HepG2 (cell line): ENCODE data around the gene KRT76. TPM values are rescaled to one million over a fixed set of nuclear protein-coding genes. Genes with fewer than 3 reads are reported as not detected.

Experiments
- ATAC-seq: fragments of 200-7000 bp; cut with Tn5 transposase; 3 replicates; pipeline ENCODE4 v1.9.1; 2020; ENCODE audit warnings: mild to moderate bottlenecking, moderate library complexity
- BruUV-seq: library from RNA; stranded (reverse); fragments of 400-500 nt; replicated peaks from 2 replicates; lab custom pipeline; 2021; lab: Mats Ljungman, UMichigan
- CTCF ChIA-PET: fragments of 300-600 bp; formaldehyde crosslinking; extraction: SDS; loops from one replicate; lab custom pipeline; 2021; ENCODE audit warnings: low total read pairs, inconsistent platforms, low intra/inter-chr PET ratio; lab: Yijun Ruan, JAX
- POLR2A ChIA-PET: fragments of 350-600 bp; sonication (Branson Sonifier 250); formaldehyde crosslinking; loops from one replicate; lab custom pipeline; 2020; ENCODE audit warnings: antibody characterized with exemption, inconsistent platforms; lab: Yijun Ruan, JAX
- DNase-seq: peaks from one replicate; pipeline ENCODE4 v3.0.0-alpha.2; 2015; ENCODE audit warnings: low spot score
- FAIRE-seq: peaks from 3 replicates; lab custom pipeline; 2011; peaks lifted over from hg19 to GRCh38; lab: Jason Lieb, UNC
- H2AFZ ChIP-seq: one replicate; pipeline ENCODE4 v1.6.1; 2011; ENCODE audit warnings: low read length, inconsistent platforms
- H3K27ac ChIP-seq: fragments of 300-600 bp; 3 replicates; pipeline ENCODE4 v1.8.0; 2011; ENCODE audit warnings: mixed run types, mild to moderate bottlenecking, mixed read lengths, low read length, inconsistent platforms; ENCODE audit not compliant: insufficient read depth; ENCODE audit errors: extremely low read length
- H3K27me3 ChIP-seq, 2 experiments: fragments of 200-600 bp in 1 of 2; 2 replicates in 1 of 2; 3 replicates in 1 of 2; pipeline versions ENCODE4 v1.6.0 to v1.8.0; 2011; ENCODE audit warnings: low read length in 2 of 2, mild to moderate bottlenecking in 2 of 2, moderate library complexity in 2 of 2, inconsistent platforms in 1 of 2; ENCODE audit not compliant: insufficient read depth in 2 of 2, control insufficient read depth in 1 of 2
- H3K36me3 ChIP-seq, 2 experiments: fragments of 200-600 bp in 1 of 2; replicated peaks in 1 of 2; 2 replicates in 1 of 2; 3 replicates in 1 of 2; pipeline versions ENCODE4 v1.5.1 to v1.8.0; 2011; ENCODE audit warnings: low read length in 2 of 2, inconsistent platforms in 1 of 2; ENCODE audit not compliant: insufficient read depth in 2 of 2, control insufficient read depth in 1 of 2
- H3K4me1 ChIP-seq: 2 replicates; pipeline ENCODE4 v1.5.1; 2012; ENCODE audit warnings: low read length, inconsistent platforms; ENCODE audit not compliant: insufficient read depth
- H3K4me2 ChIP-seq: 2 replicates; pipeline ENCODE4 v1.6.0; 2011; ENCODE audit warnings: low read depth, low read length, inconsistent platforms
- H3K4me3 ChIP-seq, 3 experiments: fragments of 200-600 bp in 1 of 3; sonication (generic), shearing (Covaris generic) in 1 of 3; replicated peaks in 1 of 3; 2 replicates each; pipeline ENCODE4 v1.5.1; 2011 to 2016; ENCODE audit warnings: low read length in 3 of 3, inconsistent platforms in 2 of 3, low read depth in 2 of 3, mild to moderate bottlenecking in 2 of 3, control low read depth in 1 of 3, mixed read lengths in 1 of 3; ENCODE audit not compliant: insufficient read depth in 1 of 3
- H3K79me2 ChIP-seq: one replicate; pipeline ENCODE4 v1.6.1; 2011; ENCODE audit warnings: low read length, inconsistent platforms; ENCODE audit not compliant: insufficient read depth
- H3K9ac ChIP-seq: 2 replicates; pipeline ENCODE4 v1.6.0; 2011; ENCODE audit warnings: mild to moderate bottlenecking, low read depth, low read length, inconsistent platforms; ENCODE audit not compliant: insufficient read depth
- H3K9me3 ChIP-seq: 2 replicates; pipeline ENCODE4 v1.5.1; 2012; ENCODE audit warnings: mild to moderate bottlenecking, low read length
- H4K20me1 ChIP-seq: 2 replicates; pipeline ENCODE4 v1.6.0; 2011; ENCODE audit warnings: inconsistent platforms, mild to moderate bottlenecking, low read length, moderate library complexity; ENCODE audit not compliant: insufficient read depth
- MEIS2 ChIP-seq: sonication (generic); formaldehyde crosslinking; IDR thresholded peaks from 2 replicates; pipeline ENCODE4 v1.9.0; 2021; ENCODE audit warnings: mild to moderate bottlenecking, missing genetic modification reagents
- ZMYM4 ChIP-seq: sonication (generic); formaldehyde crosslinking; IDR thresholded peaks from 2 replicates; pipeline ENCODE4 v1.8.1; 2023; ENCODE audit warnings: mild to moderate bottlenecking, missing genetic modification reagents
- whole genome bisulfite sequencing: methylation state at CpG from one replicate; pipeline ENCODE4 v1.1.6; 2017; ENCODE audit warnings: low lambda C conversion rate; 5-methylcytosine and 5-hydroxymethylcytosine counted together
- in situ Hi-C: cut with HindIII; loops from 2 replicates; pipeline ENCODE4 v1.10.0; 2017; ENCODE audit warnings: low pct_unique_long_range_greater_than_20kb; ENCODE audit not compliant: extremely low pct_ligation_motif_present
- intact Hi-C: fragments of 100-400 bp; cut with micrococcal nuclease; formaldehyde crosslinking; loops from one replicate; pipeline ENCODE4 v1.10.0; 2022; ENCODE audit not compliant: unreplicated experiment
- polyA plus RNA-seq, 8 experiments: library from polyadenylated mRNA; depleted of rRNA in 3 of 8; stranded (reverse) in 7 of 8; unstranded in 1 of 8; fragments of >200 nt; fragmentation: Illumina TruSeq in 4 of 8; extraction: Trizol in 4 of 8; gene quantifications; 2 replicates each; pipeline versions ENCODE4 v1.2.1 to v1.2.3, GENCODE V29; 2011 to 2016; ENCODE audit warnings: low read depth in 4 of 8, missing spikeins in 1 of 8, mixed read lengths in 1 of 8; ENCODE audit not compliant: insufficient read depth in 1 of 8
- total RNA-seq, 5 experiments: library from RNA; depleted of rRNA; stranded (reverse); fragments of >200 nt; fragmentation: Illumina TruSeq; extraction: Trizol; gene quantifications; 2 replicates each; pipeline ENCODE4 v1.2.3, GENCODE V29; 2016; ENCODE audit warnings: low read depth in 1 of 5
- TF ChIP-seq, protein P1 (sequence below): sonication (generic); formaldehyde crosslinking; IDR thresholded peaks from 2 replicates; pipeline ENCODE4 v1.4.0; 2020; ENCODE audit warnings: missing genetic modification reagents, borderline replicate concordance
- TF ChIP-seq, protein P2 (sequence below): IDR thresholded peaks from 2 replicates; pipeline ENCODE4 v1.6.1; 2016; ENCODE audit warnings: missing compliant biosample characterization, missing genetic modification reagents, borderline replicate concordance

Gene KRT76
- total and polyA plus RNA-seq, 2 of the 13 experiments (the other 11 are each of a cell fraction or from before 2014, with no cell fraction given), result not detected

DNA sequence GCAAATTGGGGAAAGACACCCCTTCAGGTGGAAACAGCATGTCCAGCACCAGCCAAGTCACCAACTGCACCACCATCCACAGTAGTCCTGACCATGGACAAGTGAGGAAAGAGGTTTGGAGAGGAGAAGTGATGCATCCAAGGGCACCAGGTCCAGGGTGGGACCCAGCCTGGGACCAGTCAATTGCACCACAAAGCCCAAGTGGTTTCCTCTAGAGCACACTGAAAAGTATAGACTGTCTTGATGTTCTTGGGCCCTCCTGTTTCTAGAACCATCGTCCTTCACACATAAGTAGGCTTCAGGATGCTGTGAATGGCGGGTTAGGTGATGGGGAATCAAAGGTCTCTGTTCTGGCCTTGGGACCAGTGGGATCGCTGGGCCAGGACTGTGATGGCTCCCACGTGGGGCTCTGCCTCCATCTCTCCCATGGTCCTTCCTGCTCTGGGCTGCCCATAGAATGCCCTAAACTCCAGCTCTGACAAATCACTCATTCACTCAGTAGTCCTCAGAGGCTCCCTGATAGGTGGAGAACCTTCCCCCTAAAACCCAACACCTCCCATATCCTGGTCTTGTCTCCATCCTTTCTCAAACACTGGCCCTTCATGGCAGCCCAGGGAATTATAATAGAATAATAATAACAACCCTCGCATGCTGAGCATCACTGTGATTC is 47.7 kb upstream of the KRT76 start:
- ATAC-seq (no peak), DNase-seq (no peak), FAIRE-seq (no peak)
- intact Hi-C loops (no loop called here), in situ Hi-C loops (no loop called here)
- Histone ChIP-seq H3K27ac (no peak overlapping the region), H3K27me3 (peaks cover 1 to 33% of the 10 kb centered on the region in 2 experiments; a peak in 3 of 5 replicates), H3K9ac (no peak overlapping the region), H3K4me1 (peaks cover 9% of the 10 kb centered on the region), H3K4me2 (no peak overlapping the region), H4K20me1 (no peaks in the 10 kb centered on the region), H3K4me3 (no peak overlapping the region), H3K9me3 (no peaks in the 10 kb centered on the region), H3K79me2 (no peaks in the 10 kb centered on the region), H2AFZ (no peak overlapping the region), H3K36me3 (no peaks in the 10 kb centered on the region)
- CTCF ChIA-PET, result no interaction called here
- WGBS, result 38% methylated on average over 2 of the region's 5 CpGs
- POLR2A ChIA-PET, result no interaction called here
- no TSS peak for BruUV-seq
- TF ChIP-seq ZMYM4 (CRISPR knock-in tag) (no peak), MEIS2 (CRISPR knock-in tag) (no peak)

DNA sequence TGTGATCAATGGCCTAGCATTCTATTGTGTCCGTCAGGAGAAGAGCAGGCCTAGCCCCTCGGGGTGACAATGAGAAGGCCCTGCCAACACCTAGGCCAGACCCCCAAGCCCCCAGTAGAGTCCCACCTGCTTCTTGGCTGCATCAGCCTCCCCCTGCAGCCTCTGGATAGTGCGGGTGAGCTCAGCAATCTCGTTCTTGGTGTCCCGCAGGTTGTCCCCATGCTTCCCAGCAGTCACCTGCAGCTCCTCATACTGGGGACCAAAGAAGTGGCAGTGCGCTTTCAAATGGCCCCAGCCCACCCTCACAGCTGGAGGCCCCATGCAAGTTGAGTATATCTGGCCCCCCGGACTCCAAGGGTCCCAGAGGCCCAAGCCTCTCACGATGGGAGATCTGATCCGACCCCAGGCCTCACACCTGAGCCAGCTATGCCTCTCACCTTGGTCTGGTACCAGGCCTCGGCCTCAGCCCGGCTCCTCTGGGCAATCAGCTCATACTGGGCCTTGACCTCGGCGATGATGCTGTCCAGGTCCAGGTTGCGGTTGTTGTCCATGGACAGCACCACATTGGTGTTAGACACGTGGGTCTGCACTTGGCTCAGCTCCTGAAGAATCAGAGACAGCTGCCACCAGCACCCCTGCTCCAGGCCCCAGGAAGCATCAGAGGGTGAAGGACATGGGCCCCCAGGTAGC is 46.8 kb upstream of the KRT76 start:
- Histone ChIP-seq H3K79me2 (no peaks in the 10 kb centered on the region), H3K27ac (no peak overlapping the region), H3K4me1 (peaks cover 9% of the 10 kb centered on the region), H3K27me3 (peaks cover 1 to 34% of the 10 kb centered on the region in 2 experiments; a peak in 3 of 5 replicates), H3K4me3 (no peak overlapping the region), H3K9ac (no peak overlapping the region), H3K4me2 (no peak overlapping the region), H3K9me3 (no peaks in the 10 kb centered on the region), H4K20me1 (no peaks in the 10 kb centered on the region), H2AFZ (no peak overlapping the region), H3K36me3 (no peaks in the 10 kb centered on the region)
- intact Hi-C loops, result no loop called here
- FAIRE-seq, result no peak
- in situ Hi-C loops, result no loop called here
- ChIA-PET POLR2A (no interaction called here), CTCF (no interaction called here)
- WGBS, result 7% methylated on average over 3 of the region's 15 CpGs
- ATAC-seq, result no peak
- no TSS peak for BruUV-seq
- no peak for DNase-seq
- TF ChIP-seq, protein P1, sequence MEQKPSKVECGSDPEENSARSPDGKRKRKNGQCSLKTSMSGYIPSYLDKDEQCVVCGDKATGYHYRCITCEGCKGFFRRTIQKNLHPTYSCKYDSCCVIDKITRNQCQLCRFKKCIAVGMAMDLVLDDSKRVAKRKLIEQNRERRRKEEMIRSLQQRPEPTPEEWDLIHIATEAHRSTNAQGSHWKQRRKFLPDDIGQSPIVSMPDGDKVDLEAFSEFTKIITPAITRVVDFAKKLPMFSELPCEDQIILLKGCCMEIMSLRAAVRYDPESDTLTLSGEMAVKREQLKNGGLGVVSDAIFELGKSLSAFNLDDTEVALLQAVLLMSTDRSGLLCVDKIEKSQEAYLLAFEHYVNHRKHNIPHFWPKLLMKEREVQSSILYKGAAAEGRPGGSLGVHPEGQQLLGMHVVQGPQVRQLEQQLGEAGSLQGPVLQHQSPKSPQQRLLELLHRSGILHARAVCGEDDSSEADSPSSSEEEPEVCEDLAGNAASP (CRISPR knock-in tag), result no peak
- TF ChIP-seq, protein P2, sequence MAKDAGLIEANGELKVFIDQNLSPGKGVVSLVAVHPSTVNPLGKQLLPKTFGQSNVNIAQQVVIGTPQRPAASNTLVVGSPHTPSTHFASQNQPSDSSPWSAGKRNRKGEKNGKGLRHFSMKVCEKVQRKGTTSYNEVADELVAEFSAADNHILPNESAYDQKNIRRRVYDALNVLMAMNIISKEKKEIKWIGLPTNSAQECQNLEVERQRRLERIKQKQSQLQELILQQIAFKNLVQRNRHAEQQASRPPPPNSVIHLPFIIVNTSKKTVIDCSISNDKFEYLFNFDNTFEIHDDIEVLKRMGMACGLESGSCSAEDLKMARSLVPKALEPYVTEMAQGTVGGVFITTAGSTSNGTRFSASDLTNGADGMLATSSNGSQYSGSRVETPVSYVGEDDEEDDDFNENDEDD, result no peak
